ENCODE results near the gene C3orf33. TPM values are rescaled to one million over a fixed set of nuclear protein-coding genes. Genes with fewer than 3 reads are reported as not detected.
"Not testable (repeated sequence)": the region's sequence is repeated elsewhere in the genome, so short reads cannot be mapped to it uniquely, and the experiment has no call there.

The C3orf33 gene
- total and polyA plus RNA-seq, 8 donors, result 0.72 to 5.5 (median 1.5) TPM; not detected in 1

DNA sequence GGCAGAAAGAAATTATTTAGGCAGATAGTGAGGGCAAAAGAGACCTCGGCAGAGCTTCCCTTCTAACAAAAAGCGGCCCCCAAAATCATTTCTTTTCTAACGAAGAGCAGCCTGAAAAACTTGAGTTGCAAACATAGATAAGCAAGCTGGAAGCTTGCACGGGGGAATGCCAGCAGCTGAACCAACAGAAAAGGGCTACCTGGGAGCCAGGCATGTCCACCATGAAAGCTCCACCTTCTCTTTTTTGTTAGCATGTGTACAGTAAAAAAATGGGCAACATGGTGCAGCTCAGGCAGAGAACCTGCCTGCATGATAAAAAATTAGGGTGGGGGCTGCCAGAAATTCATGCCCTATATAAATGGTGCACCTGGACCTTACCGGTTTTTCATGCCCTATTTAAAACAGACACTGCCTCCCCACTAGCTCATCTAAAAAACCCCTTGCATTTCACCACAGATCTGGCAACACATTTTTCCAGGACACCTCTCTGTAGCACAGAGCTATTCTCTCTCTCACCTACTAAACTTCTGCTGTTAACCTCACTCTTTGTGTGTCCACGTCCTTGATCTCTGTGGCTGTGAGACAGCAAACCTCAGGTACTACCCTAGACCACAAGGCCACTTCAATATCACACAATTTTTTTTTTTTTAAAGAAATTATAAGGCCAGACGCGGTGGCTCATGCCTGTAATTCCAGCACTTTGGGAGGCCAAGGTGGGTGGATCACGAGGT is 29.4 kb upstream of the C3orf33 start:
- no peak overlapping the region for H3K27ac ChIP-seq
- intact Hi-C loops (cut with DNase I; ENCODE audit: low total_unique reads), result no loop called here
- WGBS, 5 donors, result 55 to 76% (median 68%) methylated on average over 9 of the region's 9 CpGs

GRCh38 chr3:155828490-155829098 is 22.5 kb upstream of the C3orf33 start:
- intact Hi-C loops (cut with DNase I; ENCODE audit: low total_unique reads); DNase-seq; H3K4me3 ChIP-seq; H3K27me3 ChIP-seq; H3K9me3 ChIP-seq; H3K4me1 ChIP-seq; H3K27ac ChIP-seq: not testable (repeated sequence)
- 92 to 97% (median 97%) methylated on average over 12 to 13 of the region's 13 CpGs for WGBS, 5 donors
- H3K36me3 ChIP-seq, result peaks cover 5 to 69% (median 58%) of the 10 kb centered on the region in 4 donors

More for the DNA sequence above, 29.4 kb upstream of the C3orf33 start:
- TF ChIP-seq, protein P1, sequence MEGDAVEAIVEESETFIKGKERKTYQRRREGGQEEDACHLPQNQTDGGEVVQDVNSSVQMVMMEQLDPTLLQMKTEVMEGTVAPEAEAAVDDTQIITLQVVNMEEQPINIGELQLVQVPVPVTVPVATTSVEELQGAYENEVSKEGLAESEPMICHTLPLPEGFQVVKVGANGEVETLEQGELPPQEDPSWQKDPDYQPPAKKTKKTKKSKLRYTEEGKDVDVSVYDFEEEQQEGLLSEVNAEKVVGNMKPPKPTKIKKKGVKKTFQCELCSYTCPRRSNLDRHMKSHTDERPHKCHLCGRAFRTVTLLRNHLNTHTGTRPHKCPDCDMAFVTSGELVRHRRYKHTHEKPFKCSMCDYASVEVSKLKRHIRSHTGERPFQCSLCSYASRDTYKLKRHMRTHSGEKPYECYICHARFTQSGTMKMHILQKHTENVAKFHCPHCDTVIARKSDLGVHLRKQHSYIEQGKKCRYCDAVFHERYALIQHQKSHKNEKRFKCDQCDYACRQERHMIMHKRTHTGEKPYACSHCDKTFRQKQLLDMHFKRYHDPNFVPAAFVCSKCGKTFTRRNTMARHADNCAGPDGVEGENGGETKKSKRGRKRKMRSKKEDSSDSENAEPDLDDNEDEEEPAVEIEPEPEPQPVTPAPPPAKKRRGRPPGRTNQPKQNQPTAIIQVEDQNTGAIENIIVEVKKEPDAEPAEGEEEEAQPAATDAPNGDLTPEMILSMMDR (IDR thresholded peaks at IDR 0.05), result no peak
- TF ChIP-seq POLR2A (IDR thresholded peaks at IDR 0.05), result no peak
- no peak for TF ChIP-seq POLR2AphosphoS5 (IDR thresholded peaks at IDR 0.05)
- TF ChIP-seq EP300 (IDR thresholded peaks at IDR 0.05), result no peak
- Histone ChIP-seq H3K4me1 (peaks cover 0 to 13% (median 4%) of the 10 kb centered on the region in 4 donors), H3K36me3 (peaks cover 0 to 46% (median 34%) of the 10 kb centered on the region in 4 donors), H3K9me3 (no peaks in the 10 kb centered on the region), H3K4me3 (no peak overlapping the region), H3K27me3 (no peaks in the 10 kb centered on the region)
- peak in 1 of 2 donors; percentile 35 for DNase-seq

DNA sequence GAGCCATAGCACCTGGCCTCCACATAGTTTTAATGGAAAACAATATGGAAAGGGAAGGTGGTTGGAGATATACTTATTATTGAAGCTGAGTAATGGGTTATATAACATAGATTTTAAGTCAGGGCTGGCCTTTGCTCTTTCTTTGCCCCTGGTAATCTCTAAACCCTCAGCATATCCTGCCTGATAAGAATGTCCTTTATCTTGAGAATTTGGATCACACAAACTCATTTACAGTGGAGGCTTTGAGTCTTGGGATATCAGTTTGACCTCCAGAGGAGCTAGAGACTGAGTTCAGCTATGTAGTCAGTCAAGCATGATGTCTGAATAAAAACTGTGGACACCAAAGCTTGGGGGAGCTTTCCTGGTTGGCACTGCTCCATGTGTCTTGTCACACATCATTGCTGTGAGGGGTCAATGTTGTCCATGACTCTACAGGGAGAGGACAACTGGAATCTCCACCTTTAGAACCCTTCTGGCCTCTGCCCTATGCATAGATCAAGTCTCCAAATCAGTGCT is 9.0 kb upstream of the C3orf33 start:
- TF ChIP-seq POLR2A (IDR thresholded peaks at IDR 0.05), result no peak
- TF ChIP-seq, protein P1 (IDR thresholded peaks at IDR 0.05), result no peak
- no peak for TF ChIP-seq POLR2AphosphoS5 (IDR thresholded peaks at IDR 0.05)
- TF ChIP-seq EP300 (IDR thresholded peaks at IDR 0.05), result no peak
- no peaks in the 10 kb centered on the region for H3K9me3 ChIP-seq
- peaks cover 0 to under 1% (median 0%) of the 10 kb centered on the region in 4 donors for H3K36me3 ChIP-seq
- no peaks in the 10 kb centered on the region for H3K4me1 ChIP-seq
- DNase-seq, result no peak
- intact Hi-C loops (cut with DNase I; ENCODE audit: low total_unique reads), result no loop called here
- H3K27me3 ChIP-seq, result no peaks in the 10 kb centered on the region
- no peak overlapping the region for H3K27ac ChIP-seq
- no peak overlapping the region for H3K4me3 ChIP-seq

GRCh38 chr3:155813224-155813623 is 7.1 kb upstream of the C3orf33 start:
- H3K27me3 ChIP-seq; DNase-seq; H3K9me3 ChIP-seq; intact Hi-C loops (cut with DNase I; ENCODE audit: low total_unique reads); H3K4me3 ChIP-seq; H3K4me1 ChIP-seq; H3K36me3 ChIP-seq; H3K27ac ChIP-seq: not testable (repeated sequence)

- H3K4me3 ChIP-seq, result no peak overlapping the region
- intact Hi-C loops (cut with DNase I; ENCODE audit: low total_unique reads), result no loop called here
- H3K36me3 ChIP-seq, result no peaks in the 10 kb centered on the region
- H3K4me1 ChIP-seq, result peaks cover 0 to 14% (median 11%) of the 10 kb centered on the region in 4 donors
- H3K27me3 ChIP-seq, result no peaks in the 10 kb centered on the region
- no peaks in the 10 kb centered on the region for H3K9me3 ChIP-seq
- no peak for TF ChIP-seq POLR2A (IDR thresholded peaks at IDR 0.05)
- TF ChIP-seq EP300 (IDR thresholded peaks at IDR 0.05), result no peak
- TF ChIP-seq, protein P1 (IDR thresholded peaks at IDR 0.05), result no peak
- no peak overlapping the region for H3K27ac ChIP-seq
- no peak for DNase-seq
Measured at GRCh38 chr3:155809181-155809580, 3.1 kb upstream of the C3orf33 start.

Measured in stomach (tissue), 9 donors.